ENCODE results near the gene TTC39A.

Gene TTC39A

GRCh38 chr1:51313961-51314777 lies 16.2 kb downstream of the TTC39A start:
- peak; percentile 35 for DNase-seq

GRCh38 chr1:51313268-51313852 lies 17.0 kb downstream of the TTC39A start:
- DNase-seq: no peak

- no peak for DNase-seq
Observed at GRCh38 chr1:51312718-51313117, 17.6 kb downstream of the TTC39A start.

GRCh38 chr1:51311826-51312225 lies 18.5 kb downstream of the TTC39A start:
- DNase-seq: no peak

- DNase-seq: no peak
Observed at GRCh38 chr1:51310871-51311613, 19.3 kb downstream of the TTC39A start.

GRCh38 chr1:51309291-51309690 lies 21.1 kb downstream of the TTC39A start:
- no peak for DNase-seq

- DNase-seq: no peak
Observed at GRCh38 chr1:51308636-51309035, 21.7 kb downstream of the TTC39A start.

- DNase-seq: no peak
Observed at GRCh38 chr1:51306950-51307349, 23.4 kb downstream of the TTC39A start.

- DNase-seq: no peak
Observed at GRCh38 chr1:51305371-51305823, 25.0 kb downstream of the TTC39A start.

- DNase-seq: no peak
Observed at GRCh38 chr1:51304360-51304759, 26.0 kb downstream of the TTC39A start.

- DNase-seq: no peak
Observed at GRCh38 chr1:51303751-51304251, 26.6 kb downstream of the TTC39A start.

GRCh38 chr1:51303315-51303714 lies 27.0 kb downstream of the TTC39A start:
- DNase-seq: no peak

- DNase-seq: no peak
Observed at GRCh38 chr1:51302746-51303145, 27.6 kb downstream of the TTC39A start.

- DNase-seq: no peak
Observed at GRCh38 chr1:51302270-51302669, 28.1 kb downstream of the TTC39A start.

GRCh38 chr1:51301844-51302162 lies 28.6 kb downstream of the TTC39A start:
- DNase-seq: no peak

GRCh38 chr1:51301152-51301843 lies 29.1 kb downstream of the TTC39A start:
- DNase-seq: no peak

- no peak for DNase-seq
Observed at GRCh38 chr1:51299981-51300670, 30.2 kb downstream of the TTC39A start.

- DNase-seq: no peak
Observed at GRCh38 chr1:51299185-51299885, 31.0 kb downstream of the TTC39A start.

- DNase-seq: no peak
Observed at GRCh38 chr1:51298322-51298705, 32.0 kb downstream of the TTC39A start.

GRCh38 chr1:51297401-51298321 lies 32.7 kb downstream of the TTC39A start:
- no peak for DNase-seq
